Measurements from ENCODE around the gene CXCL5.

- TF ChIP-seq CTCF (conservative IDR thresholded peaks at IDR 0.05) (no peak), ZFX (IDR thresholded peaks at IDR 0.05) (no peak)
Measured at GRCh38 chr4:74005528-74005927, 7.1 kb upstream of the CXCL5 start.

All from C4-2B (cell line).